HepG2 (cell line): ENCODE measurements around the gene RBM18. TPM values are rescaled to one million over a fixed set of nuclear protein-coding genes. Genes with fewer than 3 reads are reported as not detected.
A peak's percentile ranks its signal among the peaks of the same experiment; 100 is the strongest.

ENCODE experiments used
- CCDC6 ChIP-seq: sonication (generic); formaldehyde crosslinking; IDR thresholded peaks from 2 replicates; pipeline ENCODE4 v1.8.1; 2022; ENCODE audit warnings: mild to moderate bottlenecking, missing genetic modification reagents, moderate library complexity
- IKZF1 ChIP-seq: fragments of 450-650 bp; IDR thresholded peaks from 2 replicates; pipeline ENCODE4 v1.7.1; 2016
- NFE2L1 ChIP-seq: sonication (generic); formaldehyde crosslinking; IDR thresholded peaks from 2 replicates; pipeline ENCODE4 v1.4.0; 2020; ENCODE audit warnings: missing genetic modification reagents, mild to moderate bottlenecking, borderline replicate concordance
- NFRKB ChIP-seq: fragments of 450-650 bp; IDR thresholded peaks from 2 replicates; pipeline ENCODE4 v1.6.1; 2017
- POLR2G ChIP-seq: fragments of 200-400 bp; formaldehyde crosslinking; IDR thresholded peaks from 2 replicates; pipeline ENCODE4 v1.6.1; 2018; ENCODE audit warnings: mild to moderate bottlenecking, low read depth, low read length, moderate library complexity
- TGIF2 ChIP-seq: IDR thresholded peaks from 2 replicates; pipeline ENCODE4 v1.6.1; 2016; ENCODE audit warnings: control low read depth, missing compliant biosample characterization
- TP53 ChIP-seq: sonication (generic); formaldehyde crosslinking; conservative IDR thresholded peaks from 2 replicates; pipeline ENCODE4 v1.4.0; 2020; ENCODE audit warnings: missing genetic modification reagents
- TSC22D2 ChIP-seq: sonication (generic); formaldehyde crosslinking; IDR thresholded peaks from 2 replicates; pipeline ENCODE4 v1.5.1; 2020; ENCODE audit warnings: missing genetic modification reagents, mild to moderate bottlenecking, borderline replicate concordance
- ZBTB7B ChIP-seq: sonication (generic); formaldehyde crosslinking; IDR thresholded peaks from 2 replicates; pipeline ENCODE4 v1.4.0; 2020; ENCODE audit warnings: missing genetic modification reagents
- ZNF12 ChIP-seq: sonication (generic); formaldehyde crosslinking; IDR thresholded peaks from 2 replicates; pipeline ENCODE4 v1.5.0; 2020; ENCODE audit warnings: missing genetic modification reagents
- ZNF160 ChIP-seq: sonication (generic); formaldehyde crosslinking; IDR thresholded peaks from 2 replicates; pipeline ENCODE4 v1.8.0; 2022; ENCODE audit warnings: mild to moderate bottlenecking, inconsistent platforms, missing genetic modification reagents
- ZNF510 ChIP-seq: sonication (generic); formaldehyde crosslinking; IDR thresholded peaks from 2 replicates; pipeline ENCODE4 v1.4.0; 2020; ENCODE audit warnings: low read depth, mild to moderate bottlenecking, missing genetic modification reagents
- ZNF616 ChIP-seq: sonication (generic); formaldehyde crosslinking; IDR thresholded peaks from 2 replicates; pipeline ENCODE4 v1.5.0; 2020; ENCODE audit warnings: low read depth, mild to moderate bottlenecking, missing genetic modification reagents
- ZNF710 ChIP-seq: sonication (generic); formaldehyde crosslinking; IDR thresholded peaks from 2 replicates; pipeline ENCODE4 v1.5.0; 2020; ENCODE audit warnings: mild to moderate bottlenecking, missing genetic modification reagents, borderline replicate concordance
- ZNF775 ChIP-seq: sonication (generic); formaldehyde crosslinking; IDR thresholded peaks from 2 replicates; pipeline ENCODE4 v1.4.0; 2020; ENCODE audit warnings: missing genetic modification reagents, mild to moderate bottlenecking, moderate library complexity, borderline replicate concordance
- ZNF800 ChIP-seq: sonication (generic); formaldehyde crosslinking; IDR thresholded peaks from 2 replicates; pipeline ENCODE4 v1.4.0; 2020; ENCODE audit warnings: missing genetic modification reagents
- polyA plus RNA-seq, 8 experiments: library from polyadenylated mRNA; depleted of rRNA in 3 of 8; stranded (reverse) in 7 of 8; unstranded in 1 of 8; fragments of >200 nt; fragmentation: Illumina TruSeq in 4 of 8; extraction: Trizol in 4 of 8; gene quantifications; 2 replicates each; pipeline versions ENCODE4 v1.2.1 to v1.2.3, GENCODE V29; 2011 to 2016; ENCODE audit warnings: low read depth in 4 of 8, missing spikeins in 1 of 8, mixed read lengths in 1 of 8; ENCODE audit not compliant: insufficient read depth in 1 of 8
- total RNA-seq, 5 experiments: library from RNA; depleted of rRNA; stranded (reverse); fragments of >200 nt; fragmentation: Illumina TruSeq; extraction: Trizol; gene quantifications; 2 replicates each; pipeline ENCODE4 v1.2.3, GENCODE V29; 2016; ENCODE audit warnings: low read depth in 1 of 5
- TF ChIP-seq, protein P1 (sequence below): conservative IDR thresholded peaks from 2 replicates; pipeline ENCODE4 v1.6.1; 2018; ENCODE audit warnings: missing genetic modification reagents
- TF ChIP-seq, protein P2 (sequence below): sonication (generic); formaldehyde crosslinking; IDR thresholded peaks from 2 replicates; pipeline ENCODE4 v1.4.0; 2020; ENCODE audit warnings: missing genetic modification reagents; ENCODE audit errors: not compliant biosample characterization

The RBM18 gene
- total and polyA plus RNA-seq, 2 of the 13 experiments (the other 11 are each of a cell fraction or from before 2014, with no cell fraction given) = 12.6 to 16.6 TPM

DNA sequence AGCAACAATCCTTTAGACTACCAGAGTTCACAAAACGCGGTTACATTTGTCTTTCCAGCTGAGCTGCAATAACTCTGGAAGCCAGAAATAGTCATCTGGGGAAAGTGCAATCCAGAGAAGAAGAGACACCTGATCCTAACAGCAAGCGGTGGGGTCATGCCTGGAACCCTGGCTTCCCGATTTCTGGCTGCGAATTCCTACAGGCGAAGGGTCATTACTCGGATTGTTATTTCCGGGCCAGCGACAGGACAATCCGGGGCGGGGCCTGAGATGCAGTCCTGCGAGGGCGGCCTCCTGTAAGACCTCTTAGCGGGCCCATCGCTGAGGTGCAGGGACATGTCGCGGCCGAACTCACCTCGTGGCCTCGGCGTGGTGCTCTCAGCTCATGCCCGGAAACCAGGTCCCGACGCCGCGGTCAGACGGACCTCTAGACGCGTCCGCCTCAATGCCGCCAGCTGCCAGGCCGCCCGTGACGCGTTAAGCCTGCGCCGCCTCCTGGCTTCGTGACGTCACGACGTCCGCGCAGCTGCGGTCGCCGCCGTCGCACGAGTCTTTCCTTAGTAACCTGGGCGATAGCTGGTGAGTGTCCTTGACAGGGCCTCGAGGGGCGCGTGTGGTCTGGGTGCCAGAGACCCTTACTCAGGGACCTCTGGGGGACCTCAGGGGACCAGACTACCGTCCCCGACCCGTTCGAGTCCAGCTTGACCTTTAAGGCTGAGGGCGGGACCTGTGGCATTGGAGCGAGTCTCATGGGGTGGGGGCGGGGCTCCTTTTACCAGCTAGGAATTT, at the start of gene RBM18, which contains the start of gene MRRF (continued):
- TF ChIP-seq ZBTB7B (peak; percentile 66; the same call in 1 of the 2 replicates), ZNF12 (peak; percentile 74), POLR2G (peak; percentile 85), CCDC6 (peak; percentile 97), TGIF2 (CRISPR knock-in tag) (peak; percentile 90), ZNF800 (CRISPR knock-in tag) (no peak), IKZF1 (no peak), ZNF160 (CRISPR knock-in tag) (peak; percentile 52; the same call in 1 of the 2 replicates), ZNF616 (CRISPR knock-in tag) (peak; percentile 93), ZNF775 (CRISPR knock-in tag) (no peak), NFRKB (no peak), NFE2L1 (CRISPR knock-in tag) (peak; percentile 40; the same call in 1 of the 2 replicates), TP53 (CRISPR knock-in tag) (0 out of 2 replicates have a peak, but pooled peaks have one; percentile 11), ZNF710 (CRISPR knock-in tag) (peak; percentile 85), ZNF510 (CRISPR knock-in tag) (peak; percentile 99), TSC22D2 (CRISPR knock-in tag) (peak; percentile 97)
- TF ChIP-seq, protein P1, sequence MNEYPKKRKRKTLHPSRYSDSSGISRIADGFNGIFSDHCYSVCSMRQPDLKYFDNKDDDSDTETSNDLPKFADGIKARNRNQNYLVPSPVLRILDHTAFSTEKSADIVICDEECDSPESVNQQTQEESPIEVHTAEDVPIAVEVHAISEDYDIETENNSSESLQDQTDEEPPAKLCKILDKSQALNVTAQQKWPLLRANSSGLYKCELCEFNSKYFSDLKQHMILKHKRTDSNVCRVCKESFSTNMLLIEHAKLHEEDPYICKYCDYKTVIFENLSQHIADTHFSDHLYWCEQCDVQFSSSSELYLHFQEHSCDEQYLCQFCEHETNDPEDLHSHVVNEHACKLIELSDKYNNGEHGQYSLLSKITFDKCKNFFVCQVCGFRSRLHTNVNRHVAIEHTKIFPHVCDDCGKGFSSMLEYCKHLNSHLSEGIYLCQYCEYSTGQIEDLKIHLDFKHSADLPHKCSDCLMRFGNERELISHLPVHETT (CRISPR knock-in tag) = peak; percentile 80; the same call in 1 of the 2 replicates
- TF ChIP-seq, protein P2, sequence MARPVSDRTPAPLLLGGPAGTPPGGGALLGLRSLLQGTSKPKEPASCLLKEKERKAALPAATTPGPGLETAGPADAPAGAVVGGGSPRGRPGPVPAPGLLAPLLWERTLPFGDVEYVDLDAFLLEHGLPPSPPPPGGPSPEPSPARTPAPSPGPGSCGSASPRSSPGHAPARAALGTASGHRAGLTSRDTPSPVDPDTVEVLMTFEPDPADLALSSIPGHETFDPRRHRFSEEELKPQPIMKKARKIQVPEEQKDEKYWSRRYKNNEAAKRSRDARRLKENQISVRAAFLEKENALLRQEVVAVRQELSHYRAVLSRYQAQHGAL (CRISPR knock-in tag) = no peak
